ENCODE data around the gene DNASE2B. TPM values are rescaled to one million over a fixed set of nuclear protein-coding genes. Genes with fewer than 3 reads are reported as not detected.

DNASE2B gene
- total RNA-seq, 1 donor from 2014 or later, result not detected

DNA sequence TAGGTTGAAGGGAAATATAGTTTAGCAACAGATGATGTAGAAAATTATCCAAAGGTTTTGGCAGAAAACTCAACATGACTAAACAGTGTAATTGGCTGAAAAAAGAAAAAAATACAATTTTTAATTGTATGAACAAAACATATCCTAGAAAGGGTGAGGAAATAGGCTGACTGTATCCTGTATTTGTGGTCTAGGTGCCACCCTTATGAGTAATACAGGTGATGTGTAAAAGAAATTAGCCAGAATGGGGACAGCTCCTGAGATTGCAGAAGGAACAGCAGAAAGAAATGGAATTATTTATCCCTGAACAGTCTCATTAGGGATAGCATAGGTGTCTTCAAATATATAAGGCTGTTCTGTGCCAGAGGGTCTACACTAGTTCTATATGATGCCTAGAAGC, 24.6 kb downstream of the DNASE2B start:
- Mint-ChIP-seq H3K27me3 (ENCODE audit: low read depth) (no peaks in the 10 kb centered on the region), H3K4me1 (no peaks in the 10 kb centered on the region), H3K36me3 (no peaks in the 10 kb centered on the region), H3K9me3 (no peaks in the 10 kb centered on the region), H3K27ac (no peak overlapping the region), H3K4me3 (no peak overlapping the region)
- TF ChIP-seq, protein P1, sequence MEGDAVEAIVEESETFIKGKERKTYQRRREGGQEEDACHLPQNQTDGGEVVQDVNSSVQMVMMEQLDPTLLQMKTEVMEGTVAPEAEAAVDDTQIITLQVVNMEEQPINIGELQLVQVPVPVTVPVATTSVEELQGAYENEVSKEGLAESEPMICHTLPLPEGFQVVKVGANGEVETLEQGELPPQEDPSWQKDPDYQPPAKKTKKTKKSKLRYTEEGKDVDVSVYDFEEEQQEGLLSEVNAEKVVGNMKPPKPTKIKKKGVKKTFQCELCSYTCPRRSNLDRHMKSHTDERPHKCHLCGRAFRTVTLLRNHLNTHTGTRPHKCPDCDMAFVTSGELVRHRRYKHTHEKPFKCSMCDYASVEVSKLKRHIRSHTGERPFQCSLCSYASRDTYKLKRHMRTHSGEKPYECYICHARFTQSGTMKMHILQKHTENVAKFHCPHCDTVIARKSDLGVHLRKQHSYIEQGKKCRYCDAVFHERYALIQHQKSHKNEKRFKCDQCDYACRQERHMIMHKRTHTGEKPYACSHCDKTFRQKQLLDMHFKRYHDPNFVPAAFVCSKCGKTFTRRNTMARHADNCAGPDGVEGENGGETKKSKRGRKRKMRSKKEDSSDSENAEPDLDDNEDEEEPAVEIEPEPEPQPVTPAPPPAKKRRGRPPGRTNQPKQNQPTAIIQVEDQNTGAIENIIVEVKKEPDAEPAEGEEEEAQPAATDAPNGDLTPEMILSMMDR (IDR thresholded peaks at IDR 0.05; ENCODE audit: unreplicated experiment), result no peak
- no peak for DNase-seq (ENCODE audit: low spot score in 2 of 2, unreplicated experiment in 2 of 2)

DNA sequence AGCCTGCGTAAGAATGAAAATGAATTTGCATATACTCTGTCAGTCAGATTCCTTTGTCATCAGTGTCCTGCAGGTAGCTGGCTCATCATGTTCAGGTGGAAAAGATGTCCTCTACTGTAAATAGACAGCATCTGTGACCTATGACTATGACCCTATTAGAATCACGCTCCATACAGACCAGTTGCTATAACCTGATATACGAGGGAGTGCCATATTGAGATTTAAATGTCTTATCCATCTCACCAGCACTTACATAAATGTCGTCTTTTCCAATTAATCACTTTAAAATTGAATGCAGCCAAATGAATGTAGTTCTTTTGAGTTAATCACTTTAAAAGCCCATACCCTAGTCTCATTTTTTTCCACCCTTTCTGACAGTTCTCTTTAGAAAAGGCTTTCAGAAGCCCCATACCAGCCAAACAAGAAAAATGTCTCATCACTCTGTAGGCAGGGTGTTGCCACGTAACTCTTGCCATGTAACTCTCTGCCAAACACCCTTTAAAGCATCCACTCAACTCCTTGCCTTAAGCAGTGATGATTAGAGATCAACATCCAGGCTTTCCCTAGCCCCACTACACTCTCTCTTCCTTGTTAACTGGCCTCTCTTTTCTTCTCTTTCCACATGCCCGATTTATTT, 26.3 kb downstream of the DNASE2B start:
- Mint-ChIP-seq H3K4me3 (no peak overlapping the region), H3K27me3 (ENCODE audit: low read depth) (no peaks in the 10 kb centered on the region), H3K4me1 (no peaks in the 10 kb centered on the region)

DNA sequence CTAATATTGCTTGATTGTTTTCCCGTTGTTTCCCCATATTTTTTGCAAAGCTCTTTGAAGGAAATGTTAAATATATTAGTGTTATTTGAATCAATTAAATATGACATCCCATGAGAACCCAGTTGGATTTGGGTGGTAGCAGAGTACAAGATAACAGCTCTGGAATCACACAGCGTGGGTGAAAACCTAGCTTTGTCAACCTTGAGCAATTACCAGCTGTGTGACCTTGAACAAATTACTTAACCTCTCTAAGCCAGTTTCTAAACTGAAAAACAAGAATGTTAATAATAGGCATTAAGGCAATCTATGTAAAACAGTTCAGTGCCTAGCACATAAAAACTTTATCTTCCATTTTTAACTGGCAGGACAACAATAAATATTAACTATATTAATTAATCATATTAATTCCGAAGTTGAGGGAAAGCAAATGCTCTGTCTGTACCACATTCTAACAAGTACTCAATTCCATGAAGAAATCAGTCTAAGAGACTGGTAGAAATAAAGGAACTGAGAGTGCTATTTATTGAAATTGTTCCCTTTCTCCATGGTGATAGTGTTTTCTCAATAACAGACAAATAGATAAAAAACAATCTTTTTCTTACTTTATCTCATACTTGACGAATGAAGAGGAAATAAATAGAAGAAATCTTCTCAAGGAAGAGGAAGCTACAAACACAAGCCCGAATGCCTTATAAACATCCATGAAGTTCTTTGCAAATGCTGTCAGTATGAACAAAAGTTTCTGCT, 27.0 kb downstream of the DNASE2B start:
- Mint-ChIP-seq H3K27ac (no peak overlapping the region), H3K4me3 (no peak overlapping the region), H3K36me3 (peaks cover under 1% of the 10 kb centered on the region), H3K4me1 (no peaks in the 10 kb centered on the region), H3K27me3 (ENCODE audit: low read depth) (no peaks in the 10 kb centered on the region), H3K9me3 (peaks cover 17% of the 10 kb centered on the region)
- DNase-seq (ENCODE audit: low spot score in 2 of 2, unreplicated experiment in 2 of 2), result no peak
- TF ChIP-seq, protein P1 (IDR thresholded peaks at IDR 0.05; ENCODE audit: unreplicated experiment), result no peak

More for the DNA sequence above, 26.3 kb downstream of the DNASE2B start:
- Mint-ChIP-seq H3K27ac (no peak overlapping the region), H3K36me3 (no peaks in the 10 kb centered on the region), H3K9me3 (peaks cover 10% of the 10 kb centered on the region)
- TF ChIP-seq, protein P1 (IDR thresholded peaks at IDR 0.05; ENCODE audit: unreplicated experiment), result no peak
- DNase-seq (ENCODE audit: low spot score in 2 of 2, unreplicated experiment in 2 of 2), result no peak

DNA sequence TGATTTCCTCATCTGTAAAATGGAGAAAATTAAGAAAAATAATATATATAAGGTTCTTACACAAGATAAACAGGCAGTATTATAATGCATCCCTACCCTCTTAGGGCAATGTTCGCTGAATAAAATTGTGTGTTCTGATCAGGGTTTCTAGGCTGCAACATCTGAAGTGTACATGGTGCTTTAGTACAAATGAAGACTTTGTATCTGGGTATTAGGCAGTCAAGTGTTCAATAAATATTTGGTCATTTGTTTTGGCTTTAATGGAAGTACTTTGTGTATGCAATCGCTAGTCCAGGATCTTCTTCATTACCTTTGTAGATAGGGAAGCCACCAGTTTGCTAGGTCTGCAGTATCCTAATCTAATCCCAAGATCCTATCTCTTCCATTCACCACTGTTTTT, 28.1 kb downstream of the DNASE2B start:
- H3K4me1 Mint-ChIP-seq, result no peaks in the 10 kb centered on the region
- TF ChIP-seq, protein P1 (IDR thresholded peaks at IDR 0.05; ENCODE audit: unreplicated experiment), result no peak
- no peaks in the 10 kb centered on the region for H3K27me3 Mint-ChIP-seq (ENCODE audit: low read depth)
- H3K36me3 Mint-ChIP-seq, result peaks cover 4% of the 10 kb centered on the region
- H3K4me3 Mint-ChIP-seq, result no peak overlapping the region
- no peak for DNase-seq (ENCODE audit: low spot score in 2 of 2, unreplicated experiment in 2 of 2)
- H3K9me3 Mint-ChIP-seq, result peaks cover 21% of the 10 kb centered on the region
- no peak overlapping the region for H3K27ac Mint-ChIP-seq

DNA sequence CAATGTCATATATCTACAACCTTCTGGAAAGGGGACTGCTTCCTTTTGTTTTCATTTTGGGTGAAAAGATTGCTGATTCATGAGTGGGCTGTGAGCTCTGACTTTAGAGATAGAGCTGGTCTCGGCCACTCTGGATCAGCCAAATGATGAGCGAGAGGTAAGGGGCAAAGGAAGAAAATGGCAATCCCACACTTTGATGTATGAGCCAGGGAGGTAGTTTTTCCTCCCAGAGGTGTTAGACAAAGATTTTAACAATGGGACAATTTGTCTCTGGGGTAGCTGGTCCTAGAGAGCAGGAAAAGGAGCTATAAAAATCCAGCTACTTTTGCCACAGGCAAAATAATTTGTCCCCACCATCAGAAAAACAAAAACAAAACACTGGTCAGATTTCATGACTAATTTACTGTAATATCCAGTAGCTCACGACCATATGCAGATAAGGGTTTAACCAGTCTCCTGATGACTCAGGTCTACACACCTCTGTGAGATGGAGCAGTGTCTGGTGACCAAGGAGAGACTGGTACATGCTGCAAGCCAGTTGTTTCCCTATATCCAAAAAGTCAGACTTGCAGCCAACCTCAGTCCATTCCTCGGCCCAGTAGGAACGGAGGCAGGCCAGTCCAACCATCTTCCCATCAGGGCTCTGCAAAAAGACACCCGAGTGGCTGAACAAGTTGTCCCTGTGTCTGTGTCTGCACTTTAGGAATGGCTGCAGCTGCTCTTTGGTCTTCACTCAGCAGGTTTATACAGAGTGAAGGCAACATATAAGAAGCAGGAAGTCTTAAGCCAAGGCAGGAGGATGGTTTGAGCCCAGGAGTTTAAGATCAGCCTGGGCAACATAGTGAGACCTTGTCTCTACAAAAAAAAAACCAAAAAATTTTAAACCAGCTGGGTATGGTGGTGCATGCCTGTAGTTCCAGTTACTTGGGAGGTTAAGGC, 29.2 kb downstream of the DNASE2B start:
- DNase-seq (ENCODE audit: low spot score in 2 of 2, unreplicated experiment in 2 of 2), result no peak
- no peak overlapping the region for H3K4me3 Mint-ChIP-seq
- TF ChIP-seq, protein P1 (IDR thresholded peaks at IDR 0.05; ENCODE audit: unreplicated experiment), result no peak
- H3K27ac Mint-ChIP-seq, result no peak overlapping the region
- peaks cover 21% of the 10 kb centered on the region for H3K9me3 Mint-ChIP-seq
- H3K27me3 Mint-ChIP-seq (ENCODE audit: low read depth), result no peaks in the 10 kb centered on the region
- H3K36me3 Mint-ChIP-seq, result peaks cover 4% of the 10 kb centered on the region
- H3K4me1 Mint-ChIP-seq, result no peaks in the 10 kb centered on the region
